Stimulated activated naive CD4-positive, alpha-beta T cell treated with Interleukin-2 at 50 U/mL for 16 hours (primary cell): ENCODE data around the gene DMD.

Source experiments
- DNase-seq: peaks from one replicate; lab custom pipeline; 2025; lab: John Stamatoyannopoulos, UW

The DMD gene

DNA sequence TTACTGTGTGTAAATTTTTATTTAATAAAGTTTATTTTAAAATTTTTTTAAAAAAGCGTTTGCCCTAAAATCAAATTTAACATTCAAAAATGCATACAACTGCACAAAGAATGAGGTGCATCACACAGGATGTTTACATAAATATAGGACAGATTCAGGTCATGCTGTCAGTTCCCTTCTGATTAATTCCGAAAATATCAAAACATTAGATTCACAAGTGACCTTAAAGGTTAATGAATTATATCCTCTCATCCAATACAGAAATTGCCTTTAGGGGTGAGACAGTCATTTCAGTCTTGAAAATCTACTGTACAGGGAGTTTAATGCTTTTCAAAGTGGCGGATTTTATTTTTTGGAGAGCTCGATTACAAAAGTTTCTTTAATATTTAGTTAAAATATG, 1930.8 kb downstream of the DMD start:
- no peak for DNase-seq

GRCh38 chrX:31279359-31279758, 1932.0 kb downstream of the DMD start:
- DNase-seq = no peak

DNA sequence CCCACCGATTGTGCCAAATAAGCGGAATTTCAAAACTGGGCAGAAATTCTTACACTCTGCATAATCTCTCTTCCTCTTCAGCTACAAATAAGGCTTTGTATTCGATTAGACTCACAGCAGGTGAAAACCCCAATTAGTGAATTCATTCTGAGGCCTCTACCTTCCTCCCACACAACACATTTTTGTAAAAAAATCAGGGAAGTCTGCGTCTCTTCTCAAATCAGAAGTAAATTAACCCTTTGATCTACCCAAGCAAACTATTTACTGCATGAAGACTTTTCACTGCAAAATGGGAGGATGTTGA, 1938.9 kb downstream of the DMD start:
- DNase-seq = no peak

- DNase-seq = no peak
Observed at GRCh38 chrX:31271615-31272471, 1939.5 kb downstream of the DMD start.

DNA sequence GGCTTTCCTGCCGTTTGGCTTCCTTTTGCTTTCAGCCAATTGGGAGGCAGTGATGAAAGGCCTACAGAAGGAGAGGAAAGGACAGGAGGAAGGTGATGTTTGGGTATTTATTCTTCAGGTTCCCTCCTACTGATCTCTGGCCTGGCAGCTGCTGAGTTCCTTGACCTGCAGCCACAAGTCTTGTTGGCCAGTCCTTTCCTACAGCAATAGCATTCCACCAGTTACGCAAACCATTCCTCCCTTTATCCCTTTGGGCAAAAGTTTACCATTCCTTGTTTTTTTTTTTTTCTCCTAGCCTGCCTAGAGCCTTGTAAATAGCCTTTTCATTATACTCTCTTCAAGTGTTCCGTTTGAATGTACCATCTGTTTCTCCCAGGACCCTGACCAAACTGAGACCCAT, 1941.4 kb downstream of the DMD start:
- no peak for DNase-seq

DNA sequence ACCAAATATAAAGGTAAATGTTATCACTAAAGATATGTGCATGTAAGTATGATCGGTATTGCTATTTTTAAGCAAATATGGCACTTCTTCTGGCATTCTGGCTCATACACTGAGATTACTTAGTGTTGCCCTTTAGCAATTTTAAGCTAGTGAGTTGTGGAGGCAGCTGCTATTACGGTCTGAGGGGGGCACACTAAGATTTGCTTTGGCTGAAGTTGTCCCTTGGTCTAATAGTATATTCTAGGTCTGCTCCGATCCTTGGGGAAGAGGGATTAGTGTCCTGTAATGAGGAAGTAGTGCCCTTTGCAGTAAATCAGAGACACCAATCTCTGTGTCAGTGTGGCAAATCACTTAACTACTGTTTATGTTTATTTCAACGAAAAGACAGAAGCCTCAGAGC, 1943.0 kb downstream of the DMD start:
- DNase-seq = no peak

- DNase-seq = no peak
Observed at GRCh38 chrX:31266203-31267076, 1944.9 kb downstream of the DMD start.

GRCh38 chrX:31265383-31265782, 1946.0 kb downstream of the DMD start:
- no peak for DNase-seq

DNA sequence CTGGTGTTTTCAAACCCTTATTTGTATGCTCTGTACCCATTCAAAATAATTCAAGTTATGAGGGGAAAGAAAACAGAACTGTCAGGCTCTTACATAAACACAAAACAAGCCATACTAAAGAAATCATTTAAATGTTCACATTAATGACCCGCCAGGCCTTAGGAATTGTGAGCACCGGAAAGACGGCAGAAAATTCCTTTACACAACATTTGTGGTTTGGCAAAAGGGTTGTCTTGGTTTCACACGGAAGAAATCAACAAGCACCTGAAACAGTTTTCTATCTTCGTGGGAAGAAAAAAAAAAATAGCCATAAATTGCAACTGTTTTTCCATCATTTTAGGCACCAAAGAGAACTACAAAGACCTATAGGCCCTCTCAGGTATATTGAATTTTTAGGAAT, 1951.0 kb downstream of the DMD start:
- DNase-seq = no peak

DNA sequence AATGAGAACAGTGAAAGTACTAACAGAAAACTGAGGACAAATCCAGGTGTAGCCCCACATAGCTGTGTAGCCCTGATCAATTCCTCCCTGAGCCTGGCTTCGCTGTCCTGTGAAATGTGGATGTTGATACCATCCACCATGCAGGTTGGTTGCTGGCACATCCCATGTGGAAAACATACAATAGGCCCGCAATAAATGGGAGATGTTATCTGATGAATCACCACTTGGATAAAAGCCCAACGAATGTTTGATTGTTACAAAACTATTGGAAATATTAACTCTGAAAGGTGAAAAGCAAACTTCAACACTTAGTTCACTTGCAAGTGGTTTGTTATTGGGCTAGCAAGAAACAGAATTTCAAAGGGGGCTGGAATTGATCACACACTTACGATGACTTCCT, 1953.2 kb downstream of the DMD start:
- no peak for DNase-seq

- DNase-seq = no peak
Observed at GRCh38 chrX:31255310-31256033, 1955.9 kb downstream of the DMD start.

- DNase-seq = no peak
Observed at GRCh38 chrX:31252133-31252532, 1959.2 kb downstream of the DMD start.

GRCh38 chrX:31251336-31251735, 1960.0 kb downstream of the DMD start:
- DNase-seq = no peak

DNA sequence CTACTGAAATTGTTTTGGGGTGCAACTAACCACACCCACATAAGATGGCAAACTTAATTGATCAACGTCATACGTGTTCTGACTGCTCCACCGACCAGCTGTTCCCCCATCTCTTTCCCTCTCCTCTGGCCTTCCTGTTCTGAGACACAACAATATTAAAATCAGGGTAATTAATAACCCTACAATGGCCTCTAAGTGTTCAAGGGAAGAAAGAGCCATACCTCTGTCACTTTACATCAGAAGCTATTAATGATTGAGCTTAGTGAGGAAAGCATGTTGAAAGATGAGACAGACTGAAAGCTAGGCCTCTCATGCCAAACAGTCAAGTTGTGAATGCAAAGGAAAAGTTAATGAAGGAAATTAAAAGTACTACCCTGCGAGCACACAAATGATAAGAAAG, 1965.6 kb downstream of the DMD start:
- no peak for DNase-seq

DNA sequence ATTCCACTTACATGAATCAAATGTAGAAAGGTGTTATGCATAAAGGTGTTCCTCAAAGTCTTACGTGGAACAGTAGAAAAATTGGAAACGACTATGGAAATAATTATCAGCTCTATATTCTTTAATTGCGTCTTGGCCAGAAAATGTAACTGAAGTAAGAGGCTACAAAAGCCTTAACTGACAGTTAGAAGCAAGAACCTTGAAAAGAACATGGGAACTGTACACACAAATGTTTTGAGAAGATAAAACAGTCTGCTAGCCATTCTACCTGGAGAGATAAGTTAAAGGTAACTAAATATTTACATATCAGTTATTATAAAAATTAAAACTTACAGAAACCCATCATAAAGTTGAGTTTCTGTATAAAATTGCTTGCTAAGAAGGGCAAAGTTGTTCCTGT, 1967.5 kb downstream of the DMD start:
- DNase-seq = no peak

DNA sequence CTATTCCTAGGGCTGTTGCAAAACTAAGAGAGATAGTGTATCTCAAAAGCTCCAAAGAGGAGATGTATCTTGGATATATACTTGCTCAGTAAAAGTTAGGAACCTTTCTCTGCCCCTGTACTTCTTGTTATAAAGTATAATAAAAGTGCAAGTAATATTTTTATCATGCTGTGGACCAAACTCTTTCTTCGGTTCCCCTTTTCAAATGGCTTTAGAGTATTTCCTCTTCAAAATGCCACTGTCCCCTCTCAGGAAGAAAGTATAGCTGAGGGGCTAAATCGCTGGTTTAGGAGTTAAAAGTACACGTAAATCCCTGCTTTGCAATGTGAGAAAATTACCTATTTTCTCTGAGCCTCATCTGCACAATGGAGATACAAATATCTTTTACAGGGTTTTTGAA, 1970.4 kb downstream of the DMD start:
- DNase-seq = no peak

GRCh38 chrX:31237189-31237588, 1974.2 kb downstream of the DMD start:
- DNase-seq = no peak

- no peak for DNase-seq
Observed at GRCh38 chrX:31236231-31236630, 1975.1 kb downstream of the DMD start.

- no peak for DNase-seq
Observed at GRCh38 chrX:31233941-31234496, 1977.3 kb downstream of the DMD start.

DNA sequence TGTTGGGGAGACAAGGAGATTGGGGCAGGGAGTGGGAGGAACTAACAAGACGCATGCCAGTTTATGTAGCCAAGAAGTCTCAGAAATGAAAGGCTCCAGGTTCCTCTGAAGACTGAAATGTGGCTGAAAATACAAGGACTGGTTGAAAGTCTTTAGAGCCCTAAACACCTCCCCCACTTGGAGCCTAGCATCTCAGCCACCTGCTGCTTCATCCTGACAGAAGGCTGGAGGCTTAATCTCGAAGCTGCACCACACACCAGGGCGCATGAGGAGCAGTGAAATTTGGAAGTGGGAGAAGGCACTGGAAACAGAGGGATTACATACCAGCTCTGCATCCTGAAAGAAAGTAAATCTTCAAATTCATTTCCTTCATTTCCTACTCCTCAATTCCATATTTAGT, 1978.8 kb downstream of the DMD start:
- DNase-seq = no peak

- no peak for DNase-seq
Observed at GRCh38 chrX:31228909-31229308, 1982.4 kb downstream of the DMD start.

GRCh38 chrX:31228415-31228832, 1982.9 kb downstream of the DMD start:
- no peak for DNase-seq
